ENCODE results near the gene TRIM2.

The TRIM2 gene

DNA sequence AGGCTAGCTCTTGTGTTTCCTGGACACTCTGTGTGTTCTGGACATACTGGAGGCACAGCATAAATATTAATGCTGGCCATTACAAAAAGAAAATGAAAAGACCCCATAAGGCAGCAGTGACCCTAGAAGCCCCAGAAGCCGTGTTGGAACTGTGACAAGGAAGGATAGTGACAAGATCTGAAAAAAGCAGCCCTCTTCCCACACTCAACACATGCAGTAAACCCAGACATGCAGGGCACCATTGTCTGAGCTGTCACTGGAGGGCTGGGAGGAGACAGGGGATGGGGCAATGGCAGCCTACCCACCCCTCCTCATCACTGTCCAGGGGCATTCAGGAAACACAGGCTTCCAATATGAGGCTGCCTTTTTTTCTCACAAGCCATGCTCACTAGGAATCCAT is 6.5 kb downstream of the TRIM2 start:
- Histone ChIP-seq H3K4me2 (ENCODE audit: insufficient read depth, low read length, poor library complexity, severe bottlenecking) (no peak overlapping the region), H4K8ac (ENCODE audit: low read depth, low read length) (no peak overlapping the region), H3K4ac (ENCODE audit: low read length) (no peak overlapping the region), H2AFZ (ENCODE audit: low read length) (no peak overlapping the region), H3K4me1 (ENCODE audit: control insufficient read depth in 2 of 2, insufficient read depth in 1 of 2, low read depth in 1 of 2, low read length in 2 of 2) (peaks cover 14 to 64% of the 10 kb centered on the region in 2 donors), H3K18ac (ENCODE audit: low read length) (no peak overlapping the region), H3K27me3 (ENCODE audit: control insufficient read depth in 3 of 3, insufficient read depth in 3 of 3, low read depth in 1 of 3, low read length in 3 of 3) (peaks cover 0 to 4% (median 0%) of the 10 kb centered on the region in 3 experiments), H4K91ac (ENCODE audit: low read depth, low read length, poor library complexity) (no peak overlapping the region), H3K23ac (ENCODE audit: low read depth, low read length, poor library complexity) (no peak overlapping the region), H3K9ac (ENCODE audit: low read depth, low read length, poor library complexity) (no peak overlapping the region), H2BK15ac (ENCODE audit: low read length) (no peak overlapping the region), H2BK5ac (ENCODE audit: low read length) (no peak overlapping the region), H3K9me3 (replicated peaks in 1 of 2; ENCODE audit: control insufficient read depth in 2 of 2, insufficient read depth in 1 of 2, low read depth in 1 of 2, low read length in 2 of 2) (peaks cover 0 to under 1% of the 10 kb centered on the region in 2 donors), H2BK12ac (ENCODE audit: low read length) (peak overlapping the region; percentile 0), H3K4me3 (ENCODE audit: low read length in 2 of 2) (peak overlapping the region in 1 of 2 donors; percentile 1), H3K36me3 (replicated peaks in 1 of 2; ENCODE audit: control insufficient read depth in 2 of 2, insufficient read depth in 2 of 2, low read length in 2 of 2) (peaks cover 0 to 12% of the 10 kb centered on the region in 2 donors), H3K14ac (ENCODE audit: low read length) (no peak overlapping the region), H2AK5ac (ENCODE audit: low read depth, low read length) (no peak overlapping the region), H3K79me1 (ENCODE audit: low read depth, low read length) (no peaks in the 10 kb centered on the region), H2BK120ac (ENCODE audit: low read depth, low read length) (no peak overlapping the region), H3K27ac (replicated peaks; ENCODE audit: low read length) (no peak overlapping the region)
- no CpG with 5 or more reads among the region's 1 CpG for WGBS, 2 donors (ENCODE audit: extremely low coverage in 2 of 2, insufficient read length in 2 of 2, insufficient replicate concordance in 1 of 2)
- DNase-seq (ENCODE audit: low spot score) = no peak

DNA sequence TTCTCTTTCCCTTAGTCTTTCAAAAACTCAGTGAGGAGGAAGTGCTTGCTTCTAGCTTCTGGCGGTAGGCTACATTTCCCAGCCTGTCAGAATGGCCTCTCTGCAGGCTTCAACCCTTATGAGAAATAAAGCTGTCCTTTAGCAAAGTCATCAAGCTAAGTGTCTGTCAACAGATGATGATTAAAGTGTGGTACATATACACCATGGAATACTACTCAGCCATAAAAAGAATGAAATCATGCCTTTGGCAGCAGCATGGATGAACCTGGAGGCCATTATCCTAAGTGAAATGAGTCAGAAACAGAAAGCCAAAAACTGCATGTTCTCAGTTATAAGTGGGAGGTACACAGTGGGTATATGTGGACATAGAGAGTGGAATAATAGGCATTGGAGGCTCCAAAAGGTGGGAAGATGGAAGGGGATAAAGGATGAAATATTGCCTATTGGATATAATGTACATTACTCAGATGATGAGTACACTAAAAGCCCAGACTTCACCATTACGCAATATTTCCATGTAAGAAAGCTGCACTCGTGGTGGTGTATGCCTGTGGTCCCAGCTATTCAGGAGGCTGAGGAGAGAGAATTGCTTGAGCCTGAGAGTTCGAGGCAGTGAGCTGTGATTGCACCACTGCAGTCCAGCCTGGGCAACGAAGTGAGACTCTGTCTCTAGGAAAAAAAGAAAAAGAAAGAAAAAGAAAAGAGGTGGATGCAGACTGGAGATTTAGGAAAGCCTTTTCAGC is 7.9 kb downstream of the TRIM2 start:
- Histone ChIP-seq H3K36me3 (replicated peaks in 1 of 2; ENCODE audit: control insufficient read depth in 2 of 2, insufficient read depth in 2 of 2, low read length in 2 of 2) (peaks cover 0 to 14% of the 10 kb centered on the region in 2 donors), H2BK15ac (ENCODE audit: low read length) (no peak overlapping the region), H2BK12ac (ENCODE audit: low read length) (no peak overlapping the region), H3K27ac (replicated peaks; ENCODE audit: low read length) (no peak overlapping the region), H3K4me3 (ENCODE audit: low read length in 2 of 2) (no peak overlapping the region), H3K9me3 (replicated peaks in 1 of 2; ENCODE audit: control insufficient read depth in 2 of 2, insufficient read depth in 1 of 2, low read depth in 1 of 2, low read length in 2 of 2) (peaks cover 0 to 14% of the 10 kb centered on the region in 2 donors), H3K14ac (ENCODE audit: low read length) (no peak overlapping the region), H2AFZ (ENCODE audit: low read length) (no peak overlapping the region), H2AK5ac (ENCODE audit: low read depth, low read length) (no peak overlapping the region), H3K9ac (ENCODE audit: low read depth, low read length, poor library complexity) (no peak overlapping the region), H3K23ac (ENCODE audit: low read depth, low read length, poor library complexity) (no peak overlapping the region), H3K27me3 (ENCODE audit: control insufficient read depth in 3 of 3, insufficient read depth in 3 of 3, low read depth in 1 of 3, low read length in 3 of 3) (no peaks in the 10 kb centered on the region), H4K91ac (ENCODE audit: low read depth, low read length, poor library complexity) (no peak overlapping the region), H4K8ac (ENCODE audit: low read depth, low read length) (no peak overlapping the region), H3K79me1 (ENCODE audit: low read depth, low read length) (no peaks in the 10 kb centered on the region), H2BK5ac (ENCODE audit: low read length) (no peak overlapping the region), H3K4ac (ENCODE audit: low read length) (no peak overlapping the region), H2BK120ac (ENCODE audit: low read depth, low read length) (no peak overlapping the region), H3K4me1 (ENCODE audit: control insufficient read depth in 2 of 2, insufficient read depth in 1 of 2, low read depth in 1 of 2, low read length in 2 of 2) (peaks cover 4 to 51% of the 10 kb centered on the region in 2 donors), H3K18ac (ENCODE audit: low read length) (no peak overlapping the region), H3K4me2 (ENCODE audit: insufficient read depth, low read length, poor library complexity, severe bottlenecking) (no peak overlapping the region)
- no peak for DNase-seq (ENCODE audit: low spot score)
- WGBS, 2 donors (ENCODE audit: extremely low coverage in 2 of 2, insufficient read length in 2 of 2, insufficient replicate concordance in 1 of 2) = no CpG with 5 or more reads among the region's 5 CpGs

DNA sequence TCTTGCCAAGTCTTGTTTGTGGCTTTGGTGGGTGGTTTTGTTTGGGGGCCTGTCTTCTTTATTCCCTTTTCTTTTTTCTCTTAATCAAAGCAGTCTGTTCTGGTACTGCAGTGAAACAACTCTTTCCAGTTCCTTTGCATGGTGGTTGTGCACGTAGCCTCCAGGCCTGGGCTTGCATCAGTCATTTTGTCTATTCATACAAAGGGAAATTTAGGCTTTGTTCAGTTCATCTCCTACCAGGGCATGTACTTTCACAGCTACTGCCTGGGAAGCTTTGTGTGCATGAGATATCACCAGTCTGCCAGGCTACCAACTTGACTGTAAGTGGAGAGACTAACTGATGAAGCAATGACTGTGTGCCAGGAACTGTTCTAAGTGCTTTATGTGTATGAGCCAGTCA is 8.5 kb downstream of the TRIM2 start:
- H2BK15ac ChIP-seq (ENCODE audit: low read length) = no peak overlapping the region
- no peak overlapping the region for H3K18ac ChIP-seq (ENCODE audit: low read length)
- no peak overlapping the region for H3K23ac ChIP-seq (ENCODE audit: low read depth, low read length, poor library complexity)
- H3K4me1 ChIP-seq (ENCODE audit: control insufficient read depth in 2 of 2, insufficient read depth in 1 of 2, low read depth in 1 of 2, low read length in 2 of 2) = peaks cover 3 to 46% of the 10 kb centered on the region in 2 donors
- no peaks in the 10 kb centered on the region for H3K27me3 ChIP-seq (ENCODE audit: control insufficient read depth in 3 of 3, insufficient read depth in 3 of 3, low read depth in 1 of 3, low read length in 3 of 3)
- H4K8ac ChIP-seq (ENCODE audit: low read depth, low read length) = no peak overlapping the region
- peaks cover 0 to 19% of the 10 kb centered on the region in 2 donors for H3K36me3 ChIP-seq (replicated peaks in 1 of 2; ENCODE audit: control insufficient read depth in 2 of 2, insufficient read depth in 2 of 2, low read length in 2 of 2)
- H3K4me3 ChIP-seq (ENCODE audit: low read length in 2 of 2) = no peak overlapping the region
- H4K91ac ChIP-seq (ENCODE audit: low read depth, low read length, poor library complexity) = no peak overlapping the region
- no peak overlapping the region for H2BK12ac ChIP-seq (ENCODE audit: low read length)
- no CpG with 5 or more reads among the region's 1 CpG for WGBS, 2 donors (ENCODE audit: extremely low coverage in 2 of 2, insufficient read length in 2 of 2, insufficient replicate concordance in 1 of 2)
- H2BK5ac ChIP-seq (ENCODE audit: low read length) = no peak overlapping the region
- DNase-seq (ENCODE audit: low spot score) = no peak
- no peak overlapping the region for H3K14ac ChIP-seq (ENCODE audit: low read length)
- no peak overlapping the region for H3K4me2 ChIP-seq (ENCODE audit: insufficient read depth, low read length, poor library complexity, severe bottlenecking)
- H3K27ac ChIP-seq (replicated peaks; ENCODE audit: low read length) = no peak overlapping the region
- H2AK5ac ChIP-seq (ENCODE audit: low read depth, low read length) = no peak overlapping the region
- H3K9ac ChIP-seq (ENCODE audit: low read depth, low read length, poor library complexity) = no peak overlapping the region
- H3K4ac ChIP-seq (ENCODE audit: low read length) = no peak overlapping the region
- H2AFZ ChIP-seq (ENCODE audit: low read length) = no peak overlapping the region
- no peaks in the 10 kb centered on the region for H3K79me1 ChIP-seq (ENCODE audit: low read depth, low read length)
- peaks cover 0 to 20% of the 10 kb centered on the region in 2 donors for H3K9me3 ChIP-seq (replicated peaks in 1 of 2; ENCODE audit: control insufficient read depth in 2 of 2, insufficient read depth in 1 of 2, low read depth in 1 of 2, low read length in 2 of 2)
- no peak overlapping the region for H2BK120ac ChIP-seq (ENCODE audit: low read depth, low read length)

DNA sequence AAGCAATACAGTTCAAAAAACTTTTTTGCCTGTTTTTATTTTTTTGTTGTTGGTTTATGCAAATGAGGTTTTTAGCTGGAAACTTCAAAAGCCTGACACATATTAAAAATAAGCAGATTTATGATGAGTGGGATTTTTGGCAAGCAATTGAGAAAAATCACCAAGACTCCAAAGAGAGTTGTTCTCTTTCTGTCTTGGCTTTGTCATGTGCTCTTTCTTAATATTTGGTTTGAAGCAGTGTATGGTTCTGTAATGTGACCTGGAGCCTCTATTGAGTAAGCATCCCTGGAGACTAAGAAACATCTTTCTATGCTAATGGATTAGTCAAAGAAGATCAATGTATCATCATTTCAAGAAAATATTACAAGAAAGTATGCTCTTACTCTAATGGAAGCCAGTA is 11.7 kb downstream of the TRIM2 start:
- Histone ChIP-seq H3K36me3 (replicated peaks in 1 of 2; ENCODE audit: control insufficient read depth in 2 of 2, insufficient read depth in 2 of 2, low read length in 2 of 2) (peaks cover 0 to 7% of the 10 kb centered on the region in 2 donors), H2BK120ac (ENCODE audit: low read depth, low read length) (no peak overlapping the region), H2BK12ac (ENCODE audit: low read length) (no peak overlapping the region), H2AFZ (ENCODE audit: low read length) (no peak overlapping the region), H4K8ac (ENCODE audit: low read depth, low read length) (no peak overlapping the region), H2BK15ac (ENCODE audit: low read length) (no peak overlapping the region), H2AK5ac (ENCODE audit: low read depth, low read length) (no peak overlapping the region), H3K79me1 (ENCODE audit: low read depth, low read length) (no peaks in the 10 kb centered on the region), H3K23ac (ENCODE audit: low read depth, low read length, poor library complexity) (no peak overlapping the region), H3K4me1 (ENCODE audit: control insufficient read depth in 2 of 2, insufficient read depth in 1 of 2, low read depth in 1 of 2, low read length in 2 of 2) (peaks cover 3 to 22% of the 10 kb centered on the region in 2 donors), H3K18ac (ENCODE audit: low read length) (no peak overlapping the region), H3K27ac (replicated peaks; ENCODE audit: low read length) (no peak overlapping the region), H3K27me3 (ENCODE audit: control insufficient read depth in 3 of 3, insufficient read depth in 3 of 3, low read depth in 1 of 3, low read length in 3 of 3) (no peaks in the 10 kb centered on the region), H2BK5ac (ENCODE audit: low read length) (no peak overlapping the region), H3K14ac (ENCODE audit: low read length) (no peak overlapping the region), H3K4ac (ENCODE audit: low read length) (no peak overlapping the region), H3K4me2 (ENCODE audit: insufficient read depth, low read length, poor library complexity, severe bottlenecking) (no peak overlapping the region), H4K91ac (ENCODE audit: low read depth, low read length, poor library complexity) (no peak overlapping the region), H3K9ac (ENCODE audit: low read depth, low read length, poor library complexity) (no peak overlapping the region), H3K4me3 (ENCODE audit: low read length in 2 of 2) (no peak overlapping the region), H3K9me3 (replicated peaks in 1 of 2; ENCODE audit: control insufficient read depth in 2 of 2, insufficient read depth in 1 of 2, low read depth in 1 of 2, low read length in 2 of 2) (peaks cover 0 to 24% of the 10 kb centered on the region in 2 donors)
- no peak for DNase-seq (ENCODE audit: low spot score)
